ENCODE results near the gene RSPH1. TPM values are rescaled to one million over a fixed set of nuclear protein-coding genes. Genes with fewer than 3 reads are reported as not detected.
"Not testable (repeated sequence)": the region's sequence is repeated elsewhere in the genome, so short reads cannot be mapped to it uniquely, and the experiment has no call there.

RSPH1 gene
- polyA plus RNA-seq, 4 donors, result 10.5 to 15.5 (median 12.8) TPM

DNA sequence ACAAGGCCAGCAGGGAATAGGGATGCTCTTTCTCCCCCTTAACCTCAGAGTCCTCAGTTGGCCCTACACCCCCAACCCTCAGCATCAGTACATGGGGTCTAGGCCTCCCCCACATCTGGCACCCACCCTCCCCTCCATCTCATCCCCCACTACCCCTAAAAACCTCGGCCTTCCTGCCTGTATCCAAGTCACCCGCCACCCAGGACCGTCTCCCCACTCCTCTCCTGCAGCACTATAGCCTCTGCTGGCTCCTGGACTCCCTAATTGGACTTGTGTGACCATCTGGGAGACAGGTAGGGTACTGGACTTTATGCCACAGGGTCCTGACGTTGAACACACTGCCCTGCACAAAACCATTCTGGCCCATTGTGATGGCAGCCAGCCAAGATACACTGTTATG lies 6.0 kb downstream of the RSPH1 start:
- DNase-seq (ENCODE audit: low read depth in 4 of 4, low spot score in 2 of 4), result no peak

GRCh38 chr21:42489006-42489563 lies 6.9 kb downstream of the RSPH1 start:
- DNase-seq (ENCODE audit: low read depth in 4 of 4, low spot score in 2 of 4), result no peak

DNA sequence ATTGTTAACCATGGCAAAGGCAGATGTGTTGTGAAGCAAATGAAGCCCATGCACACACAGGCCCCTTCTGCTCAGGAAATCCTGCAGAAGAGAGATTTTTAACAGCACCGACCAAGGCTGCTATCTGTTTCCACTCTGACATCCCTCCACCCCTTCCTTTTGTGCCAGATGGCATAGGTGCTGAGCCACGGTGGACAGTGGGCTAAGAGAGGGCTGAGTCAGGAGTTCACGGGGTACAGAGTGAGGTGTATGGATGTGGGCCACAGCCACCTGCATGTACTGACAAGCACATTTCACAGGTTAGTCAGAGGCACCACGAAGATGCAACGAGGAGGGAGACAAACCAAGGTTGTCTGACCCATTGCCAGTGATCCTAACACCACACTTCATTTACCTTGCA lies 9.5 kb downstream of the RSPH1 start:
- no peak for DNase-seq (ENCODE audit: low read depth in 4 of 4, low spot score in 2 of 4)

DNA sequence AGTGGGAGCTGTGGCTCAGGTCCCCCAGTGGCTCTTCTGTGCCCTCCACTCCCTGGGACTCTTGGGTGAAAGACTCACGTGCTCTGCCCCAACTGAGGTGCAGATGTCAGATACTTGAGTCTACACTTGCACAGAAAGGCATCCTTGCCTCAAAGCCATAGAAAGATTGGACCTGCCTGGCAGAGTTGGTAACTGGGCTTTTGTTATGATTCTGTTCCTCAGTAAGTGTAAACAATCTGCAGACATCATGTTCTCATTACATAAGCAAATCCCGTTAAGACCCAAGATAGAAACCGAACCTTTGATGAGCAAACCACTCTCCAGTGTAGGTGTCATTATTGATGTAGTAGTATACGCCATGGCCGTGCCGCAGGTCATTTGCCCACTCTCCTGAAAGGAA lies 10.0 kb downstream of the RSPH1 start:
- no peak for DNase-seq (ENCODE audit: low read depth in 4 of 4, low spot score in 2 of 4)

DNA sequence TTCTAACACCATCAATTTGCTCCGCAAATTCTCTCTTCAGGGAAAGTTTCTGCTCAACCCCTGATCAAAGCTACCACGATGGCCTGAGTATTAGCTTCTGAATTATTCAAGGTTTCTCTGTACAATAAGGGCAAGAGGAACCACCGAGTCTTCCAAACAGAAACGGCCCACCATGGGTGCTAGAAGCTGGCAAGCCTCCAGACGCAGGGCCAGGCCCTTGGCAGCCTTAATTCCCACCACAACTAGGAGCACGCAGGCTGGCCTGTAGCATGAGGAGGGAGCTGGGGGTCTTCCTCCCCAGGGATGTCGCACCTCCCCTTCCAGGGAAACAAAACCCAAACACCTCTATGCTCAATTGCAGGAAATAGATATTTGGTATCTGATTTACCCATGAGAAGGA lies 11.1 kb downstream of the RSPH1 start:
- DNase-seq (ENCODE audit: low read depth in 4 of 4, low spot score in 2 of 4), result no peak

DNA sequence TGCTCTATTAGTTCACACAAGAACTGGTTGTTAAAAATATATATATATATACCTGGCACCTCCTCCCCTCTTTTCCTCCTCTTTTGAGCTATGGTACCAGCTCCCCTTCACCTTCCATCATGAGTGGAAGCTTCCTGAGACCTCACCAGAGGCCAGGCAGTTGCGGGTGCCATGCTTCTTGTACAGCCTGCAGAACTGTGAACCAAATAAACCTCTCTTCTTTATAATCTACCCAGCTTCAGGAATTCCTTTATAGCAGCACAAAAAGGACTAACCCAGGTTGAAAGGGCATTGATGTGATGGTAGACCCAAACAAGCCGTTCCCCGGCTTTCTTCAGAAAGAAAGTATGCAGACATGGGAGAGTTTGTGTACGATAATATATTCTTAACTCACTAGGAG lies 14.9 kb downstream of the RSPH1 start:
- DNase-seq (ENCODE audit: low read depth in 4 of 4, low spot score in 2 of 4), result no peak

GRCh38 chr21:42480736-42481135 lies 15.3 kb downstream of the RSPH1 start:
- no peak for DNase-seq (ENCODE audit: low read depth in 4 of 4, low spot score in 2 of 4)

DNA sequence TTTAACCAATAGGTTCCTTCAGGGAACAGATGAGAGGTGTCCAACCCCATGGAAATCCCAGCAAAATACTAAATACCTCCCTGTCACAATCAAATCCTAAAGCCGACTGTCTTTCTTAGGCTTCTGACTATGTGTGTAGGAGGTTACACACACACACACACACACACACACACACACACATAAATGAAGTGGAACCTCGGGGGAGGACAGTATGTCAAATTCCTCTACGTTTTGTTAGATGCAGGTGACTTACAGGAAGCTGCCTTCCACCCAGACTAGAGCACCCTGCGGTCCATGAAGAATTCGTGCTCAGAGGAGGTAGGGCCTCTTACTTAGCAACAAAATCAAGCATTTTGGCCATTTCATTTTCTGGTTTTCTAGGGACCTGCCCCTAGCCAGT lies 16.4 kb downstream of the RSPH1 start:
- no peak for DNase-seq (ENCODE audit: low read depth in 4 of 4, low spot score in 2 of 4)

GRCh38 chr21:42478504-42478903 lies 17.5 kb downstream of the RSPH1 start:
- no peak for DNase-seq (ENCODE audit: low read depth in 4 of 4, low spot score in 2 of 4)

- DNase-seq (ENCODE audit: low read depth in 4 of 4, low spot score in 2 of 4), result no peak
Measured at GRCh38 chr21:42476388-42477331, 19.4 kb downstream of the RSPH1 start.

DNA sequence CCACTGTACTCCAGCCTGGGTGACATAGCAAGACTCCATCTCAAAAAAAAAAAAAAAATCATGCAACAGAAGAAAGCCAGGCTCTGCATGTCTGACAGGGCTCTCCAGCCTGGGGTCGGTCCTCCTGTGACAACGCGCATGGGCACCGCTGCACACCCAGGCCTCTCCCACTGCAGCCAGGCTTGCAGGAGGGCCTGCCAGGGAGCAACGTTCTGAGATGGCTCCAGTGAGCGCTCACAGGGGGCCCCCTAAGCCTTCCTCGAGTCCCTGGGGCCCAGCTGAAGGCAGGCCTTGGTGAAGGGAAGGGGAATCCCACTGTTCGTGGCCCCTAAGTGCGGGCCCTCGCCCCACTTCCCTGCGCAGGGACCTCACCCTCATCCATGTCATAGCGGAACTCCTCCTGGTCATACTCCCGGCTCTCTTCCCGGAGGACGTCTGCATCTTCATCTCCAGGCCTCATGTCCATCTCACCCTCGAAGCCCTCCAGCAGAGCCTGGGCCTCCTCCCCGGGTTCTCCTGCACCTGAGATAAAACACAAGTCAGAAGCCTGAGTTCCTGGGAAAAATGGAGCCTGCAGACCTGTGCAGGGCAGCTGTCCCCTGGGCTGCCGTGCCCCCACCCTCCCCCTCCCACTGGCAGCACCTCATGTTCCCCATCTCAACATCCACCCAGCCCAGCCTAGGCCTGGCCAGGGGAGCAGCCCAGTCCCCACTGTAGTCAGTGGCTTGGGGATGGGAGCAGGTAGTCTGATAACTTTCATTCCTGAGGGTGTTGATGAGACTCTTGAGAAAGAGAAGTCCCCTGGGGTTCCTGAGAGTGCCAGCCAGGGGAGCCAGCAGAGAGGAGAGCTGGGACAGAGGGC lies 20.3 kb downstream of the RSPH1 start:
- no peak for DNase-seq (ENCODE audit: low read depth in 4 of 4, low spot score in 2 of 4)

- DNase-seq (ENCODE audit: low read depth in 4 of 4, low spot score in 2 of 4), result no peak
Measured at GRCh38 chr21:42475036-42475435, 21.0 kb downstream of the RSPH1 start.

DNA sequence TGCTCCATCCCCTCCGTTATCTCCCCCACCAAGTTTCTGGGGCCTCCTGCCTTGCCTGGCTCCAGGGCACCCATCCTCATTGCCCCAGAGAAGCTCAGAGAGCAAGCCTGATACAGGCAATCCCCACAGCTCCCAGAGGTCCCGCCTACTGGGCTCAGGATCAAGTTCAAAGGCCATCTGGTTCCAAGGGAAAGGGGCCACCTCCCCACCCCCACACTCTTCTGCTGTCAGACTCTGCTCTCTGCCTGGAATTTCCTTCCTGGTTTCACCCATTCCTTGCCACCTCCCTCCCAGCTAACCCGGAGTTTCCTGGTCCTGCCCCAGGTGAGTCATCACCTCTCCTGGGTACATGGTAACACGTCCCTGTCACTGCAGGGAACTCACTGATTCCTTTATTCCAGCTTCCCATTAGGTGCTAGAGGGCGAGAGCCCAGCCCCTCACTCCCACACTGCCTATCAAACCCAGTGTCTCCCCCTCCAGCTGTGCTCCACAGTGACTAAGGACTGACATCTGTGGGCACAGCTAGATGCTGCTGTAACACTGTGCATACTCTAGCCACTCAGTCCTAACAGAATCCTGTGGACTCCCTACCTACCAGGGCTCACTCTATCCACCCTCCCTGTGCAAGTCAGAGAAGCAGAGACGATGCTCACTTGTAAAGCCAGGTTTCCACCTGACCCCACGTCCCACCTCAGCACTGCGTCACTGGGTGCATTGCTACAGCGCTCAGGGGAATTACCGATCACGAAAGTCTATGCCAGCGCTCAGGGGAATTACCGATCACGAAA lies 21.8 kb downstream of the RSPH1 start:
- DNase-seq (ENCODE audit: low read depth in 4 of 4, low spot score in 2 of 4), result no peak

DNA sequence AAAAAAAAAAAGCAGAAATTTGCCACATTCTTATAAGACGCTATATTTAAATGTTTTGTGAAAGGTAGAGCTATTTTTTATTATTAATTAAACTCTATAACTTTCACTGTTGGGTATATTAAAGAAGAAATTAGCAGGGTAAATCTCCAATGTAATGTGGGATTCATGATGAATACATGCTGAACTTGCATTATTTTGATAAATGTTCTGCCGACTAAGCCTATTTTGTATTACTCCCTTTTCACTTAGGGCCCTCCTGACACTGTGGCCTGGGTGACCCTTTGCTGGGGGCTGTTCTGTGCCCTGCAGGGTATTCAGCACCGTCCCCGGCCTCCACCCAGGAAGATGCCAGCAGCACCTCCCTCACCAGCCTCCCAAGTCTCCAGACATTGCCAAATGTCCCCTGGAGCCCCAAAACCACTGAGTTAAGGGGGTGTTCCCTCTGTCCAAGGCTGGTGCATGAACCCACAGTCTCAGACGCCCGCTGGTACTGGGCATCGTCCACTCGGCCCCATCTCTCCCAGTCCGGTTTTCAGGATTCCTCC lies 22.5 kb downstream of the RSPH1 start:
- DNase-seq (ENCODE audit: low read depth in 4 of 4, low spot score in 2 of 4), result no peak

DNA sequence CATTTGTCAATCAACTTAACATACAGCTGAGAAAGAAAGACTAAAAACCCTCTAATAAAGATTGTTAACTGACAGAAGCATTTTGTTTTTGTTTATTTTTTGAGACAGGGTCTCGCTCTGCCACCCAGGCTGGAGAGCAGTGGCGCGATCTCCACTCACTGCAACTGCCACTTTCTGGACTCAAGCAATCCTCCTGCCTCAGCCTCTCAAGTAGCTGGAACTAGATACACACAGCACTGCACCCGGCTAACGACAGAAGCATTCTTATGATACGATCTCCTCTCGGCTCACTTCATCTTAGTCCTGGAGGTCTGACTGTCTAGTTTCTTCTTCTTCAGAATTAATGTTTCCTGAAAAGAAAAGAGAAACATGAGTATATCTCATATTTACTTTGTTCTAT lies 23.5 kb downstream of the RSPH1 start:
- DNase-seq (ENCODE audit: low read depth in 4 of 4, low spot score in 2 of 4), result no peak

- no peak for DNase-seq (ENCODE audit: low read depth in 4 of 4, low spot score in 2 of 4)
Measured at GRCh38 chr21:42471716-42472330, 24.2 kb downstream of the RSPH1 start.

DNA sequence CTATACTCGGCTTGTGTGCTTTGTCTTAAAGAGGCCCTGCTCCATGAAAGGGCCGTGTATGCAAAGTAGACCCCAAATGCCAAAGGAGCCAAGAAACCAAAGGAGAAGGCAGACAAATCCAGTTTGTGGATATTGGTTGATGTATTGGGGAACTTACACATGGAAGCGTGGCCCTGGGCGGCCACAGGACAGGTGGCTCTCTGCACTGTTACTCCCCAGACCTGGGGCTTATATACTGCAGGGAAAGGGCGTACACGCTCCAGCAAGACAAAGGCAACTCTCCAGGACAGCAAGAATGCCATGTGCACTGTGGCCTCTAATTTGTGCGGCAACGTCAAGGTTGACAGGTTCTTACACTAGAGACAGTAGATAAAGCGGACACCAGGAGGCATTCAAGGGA lies 24.8 kb downstream of the RSPH1 start:
- no peak for DNase-seq (ENCODE audit: low read depth in 4 of 4, low spot score in 2 of 4)

GRCh38 chr21:42469726-42470125 lies 26.3 kb downstream of the RSPH1 start:
- DNase-seq (ENCODE audit: low read depth in 4 of 4, low spot score in 2 of 4), result not testable (repeated sequence)

GRCh38 chr21:42469272-42469671 lies 26.8 kb downstream of the RSPH1 start:
- DNase-seq (ENCODE audit: low read depth in 4 of 4, low spot score in 2 of 4), result no peak
